MCF 10A (cell line): ENCODE results near the gene OR13J1. TPM values are rescaled to one million over a fixed set of nuclear protein-coding genes. Genes with fewer than 3 reads are reported as not detected.
A peak's percentile ranks its signal among the peaks of the same experiment; 100 is the strongest.

ENCODE experiments used
- BruUV-seq: library from RNA; stranded (reverse); fragments of 400-500 nt; replicated peaks from 2 replicates; lab custom pipeline; 2021; lab: Mats Ljungman, UMichigan
- CTCF ChIA-PET: fragments of 300-600 bp; sonication (Branson Sonifier 250); formaldehyde crosslinking; extraction: SDS; loops from one replicate; lab custom pipeline; 2021; ENCODE audit warnings: antibody characterized with exemption, inconsistent platforms; lab: Yijun Ruan, JAX
- POLR2A ChIA-PET: fragments of 300-600, 350-650 bp; sonication (Branson Sonifier 250); formaldehyde crosslinking; extraction: SDS; loops from one replicate; lab custom pipeline; 2020; ENCODE audit warnings: antibody characterized with exemption, inconsistent platforms; lab: Yijun Ruan, JAX
- DNase-seq: peaks from one replicate; pipeline ENCODE4 v3.0.0-alpha.2; 2018; ENCODE audit not compliant: unreplicated experiment
- H3K27ac Mint-ChIP-seq: one replicate; pipeline ENCODE4 v1.8.0; 2022; ENCODE audit warnings: mild to moderate bottlenecking, low read depth, mixed read lengths; ENCODE audit not compliant: unreplicated experiment
- H3K27me3 Mint-ChIP-seq: one replicate; pipeline ENCODE4 v1.8.0; 2022; ENCODE audit warnings: mixed read lengths; ENCODE audit not compliant: insufficient read depth, unreplicated experiment
- H3K36me3 Mint-ChIP-seq: one replicate; pipeline ENCODE4 v1.8.0; 2022; ENCODE audit warnings: mild to moderate bottlenecking, moderate library complexity, mixed read lengths; ENCODE audit not compliant: insufficient read depth, unreplicated experiment
- H3K4me1 Mint-ChIP-seq: one replicate; pipeline ENCODE4 v1.8.0; 2022; ENCODE audit warnings: mixed read lengths; ENCODE audit not compliant: insufficient read depth, unreplicated experiment
- H3K4me3 Mint-ChIP-seq: one replicate; pipeline ENCODE4 v1.8.0; 2022; ENCODE audit warnings: mild to moderate bottlenecking, moderate library complexity, mixed read lengths; ENCODE audit not compliant: unreplicated experiment
- H3K9me3 Mint-ChIP-seq: one replicate; pipeline ENCODE4 v1.8.0; 2022; ENCODE audit warnings: mixed read lengths; ENCODE audit not compliant: unreplicated experiment
- CTCF ChIP-seq: fragments of 200-600 bp; IDR thresholded peaks from one replicate; pipeline ENCODE4 v1.8.0; 2022; ENCODE audit warnings: antibody characterized with exemption, mild to moderate bottlenecking; ENCODE audit not compliant: unreplicated experiment
- intact Hi-C: fragments of 100-400 bp; cut with micrococcal nuclease; formaldehyde crosslinking; loops from 2 replicates; pipeline ENCODE4 v1.14.1; 2022
- total RNA-seq: library from RNA; stranded (reverse); gene quantifications from 2 replicates; pipeline ENCODE4 v1.2.3, GENCODE V29; 2022

The OR13J1 gene
- total RNA-seq, 1 experiment from 2014 or later: not detected

- TF ChIP-seq CTCF: peak; percentile 60
- ChIA-PET CTCF (interaction anchor here (0.6 to 3.5 kb wide), 35 partner anchors 9 to 666 kb away, joined by 3 to 15 read pairs (median 4); partner anchors contain the start of genes CLTA, HINT2, HRCT1 and SPAAR), POLR2A (interaction anchor here (0.5 to 2.4 kb wide), 7 partner anchors 12 to 81 kb away, joined by 3 to 14 read pairs (median 4); partner anchors contain the start of genes HINT2 and SPAG8)
- H3K4me3 Mint-ChIP-seq: no peak overlapping the region
- no peaks in the 10 kb centered on the region for H3K9me3 Mint-ChIP-seq
- H3K36me3 Mint-ChIP-seq: no peaks in the 10 kb centered on the region
- peak; percentile 73 for DNase-seq
- peak overlapping the region; percentile 46 for H3K27ac Mint-ChIP-seq
- intact Hi-C loops: loop anchor here (1.0 kb wide), 2 partner anchors 36 to 56 kb away; no protein-coding TSS in a partner anchor
- H3K27me3 Mint-ChIP-seq: no peaks in the 10 kb centered on the region
- peaks cover 40% of the 10 kb centered on the region for H3K4me1 Mint-ChIP-seq
- no TSS peak for BruUV-seq
Observed at GRCh38 chr9:35826071-35826701, 44.0 kb downstream of the OR13J1 start.

- POLR2A ChIA-PET: interaction anchor here (0.6 to 0.9 kb wide), 3 partner anchors 9 to 80 kb away, joined by 3 to 5 read pairs (median 3); partner anchors contain the start of gene HINT2
- Mint-ChIP-seq H3K9me3 (no peaks in the 10 kb centered on the region), H3K4me1 (peaks cover 29% of the 10 kb centered on the region), H3K27me3 (peaks cover 6% of the 10 kb centered on the region), H3K4me3 (no peak overlapping the region), H3K27ac (no peak overlapping the region), H3K36me3 (no peaks in the 10 kb centered on the region)
- BruUV-seq: no TSS peak
- TF ChIP-seq CTCF: no peak
- CTCF ChIA-PET: interaction anchor here (0.9 to 1.9 kb wide), 4 partner anchors 9 to 59 kb away, joined by 3 to 6 read pairs (median 5); no protein-coding TSS in a partner anchor
- intact Hi-C loops: no loop called here
- DNase-seq: no peak
Observed at GRCh38 chr9:35822926-35823325, 47.3 kb downstream of the OR13J1 start.

GRCh38 chr9:35820076-35820475 lies 50.1 kb downstream of the OR13J1 start:
- peak; percentile 55 for DNase-seq
- CTCF ChIA-PET: interaction anchor here (1.0 to 1.4 kb wide), 2 partner anchors 30 to 134 kb away, joined by 4 to 5 read pairs; no protein-coding TSS in a partner anchor
- POLR2A ChIA-PET: interaction anchor here (0.6 kb wide), 1 partner anchor 1076 kb away, joined by 3 read pairs; no protein-coding TSS in a partner anchor
- TF ChIP-seq CTCF: no peak
- H3K4me1 Mint-ChIP-seq: peaks cover 13% of the 10 kb centered on the region
- BruUV-seq: no TSS peak
- H3K27me3 Mint-ChIP-seq: peaks cover 11% of the 10 kb centered on the region
- no peaks in the 10 kb centered on the region for H3K36me3 Mint-ChIP-seq
- intact Hi-C loops: no loop called here
- H3K9me3 Mint-ChIP-seq: no peaks in the 10 kb centered on the region
- H3K4me3 Mint-ChIP-seq: no peak overlapping the region
- H3K27ac Mint-ChIP-seq: no peak overlapping the region

Other genes starting within 250 kb of the OR13J1 start
- not detected in 2 replicates for gene SIT1, start 219.5 kb downstream of the OR13J1 start, total RNA-seq
- gene RMRP, start 212.4 kb downstream of the OR13J1 start, total RNA-seq: 13,245 and 17,503 TPM in 2 replicates
- 10.6 and 12.5 TPM in 2 replicates for gene CCDC107, start 212.1 kb downstream of the OR13J1 start, total RNA-seq
- gene ARHGEF39, start 205.2 kb downstream of the OR13J1 start, total RNA-seq: 2.9 and 5.1 TPM in 2 replicates
- gene CA9, start 196.5 kb downstream of the OR13J1 start, total RNA-seq: not detected in 2 replicates
- gene TPM2, start 180.5 kb downstream of the OR13J1 start, total RNA-seq: 161 and 207 TPM in 2 replicates
- 224 and 256 TPM in 2 replicates for gene TLN1, start 138.2 kb downstream of the OR13J1 start, total RNA-seq
- gene CREB3, start 137.7 kb downstream of the OR13J1 start, total RNA-seq: 58.7 and 66.2 TPM in 2 replicates
- gene GBA2, start 121.2 kb downstream of the OR13J1 start, total RNA-seq: 51.3 and 55.2 TPM in 2 replicates
- gene RGP1, start 121.1 kb downstream of the OR13J1 start, total RNA-seq: 33.8 and 35.8 TPM in 2 replicates
- gene MSMP, start 116.1 kb downstream of the OR13J1 start, total RNA-seq: not detected in 2 replicates
- gene NPR2, start 78.8 kb downstream of the OR13J1 start, total RNA-seq: 5.7 and 10.0 TPM in 2 replicates
- 0.37 and 1.1 TPM in 2 replicates for gene SPAG8, start 58.1 kb downstream of the OR13J1 start, total RNA-seq
- 45.4 and 48.2 TPM in 2 replicates for gene HINT2, start 55.4 kb downstream of the OR13J1 start, total RNA-seq
- not detected in 2 replicates for gene FAM221B, start 41.7 kb downstream of the OR13J1 start, total RNA-seq
- gene TMEM8B, start 41.2 kb downstream of the OR13J1 start, total RNA-seq: 4.6 and 7.0 TPM in 2 replicates
- gene HRCT1, start 35.8 kb upstream of the OR13J1 start, total RNA-seq: 4.4 and 6.0 TPM in 2 replicates
- 0.27 and 0.72 TPM in 2 replicates for gene SPAAR, start 39.1 kb upstream of the OR13J1 start, total RNA-seq
- not detected in 2 replicates for gene OR2S2, start 87.8 kb upstream of the OR13J1 start, total RNA-seq
- 3.3 and 3.7 TPM in 2 replicates for gene RECK, start 166.5 kb upstream of the OR13J1 start, total RNA-seq